Astrocyte (in vitro differentiated cells and primary cell): Measurements from ENCODE around the gene TMEM203. TPM values are rescaled to one million over a fixed set of nuclear protein-coding genes. Genes with fewer than 3 reads are reported as not detected.

Experiments used
- DNase-seq: peaks from one replicate; pipeline ENCODE4 v3.0.0-alpha.2; 2010; ENCODE audit warnings: low read depth
- FAIRE-seq: peaks from 2 replicates; lab custom pipeline; 2011; peaks lifted over from hg19 to GRCh38; lab: Jason Lieb, UNC
- H2AFZ ChIP-seq: 2 replicates; pipeline ENCODE4 v1.6.0; 2012; ENCODE audit warnings: low read depth, low read length, inconsistent platforms
- H3K27ac ChIP-seq: 2 replicates; pipeline ENCODE4 v1.5.1; 2011; ENCODE audit warnings: low read depth, low read length, inconsistent platforms
- H3K27me3 ChIP-seq: 2 replicates; pipeline ENCODE4 v1.6.0; 2011; ENCODE audit warnings: low read length, inconsistent platforms; ENCODE audit not compliant: insufficient read depth
- H3K36me3 ChIP-seq: 2 replicates; pipeline ENCODE4 v1.5.1; 2011; ENCODE audit warnings: low read length, inconsistent platforms; ENCODE audit not compliant: insufficient read depth
- H3K4me1 ChIP-seq: 2 replicates; pipeline ENCODE4 v1.5.1; 2011; ENCODE audit warnings: low read length, inconsistent platforms; ENCODE audit not compliant: insufficient read depth
- H3K4me2 ChIP-seq: 2 replicates; pipeline ENCODE4 v1.6.0; 2012; ENCODE audit warnings: low read length, inconsistent platforms
- H3K4me3 ChIP-seq: 2 replicates; pipeline ENCODE4 v1.5.1; 2011; ENCODE audit warnings: low read depth, mild to moderate bottlenecking, low read length, inconsistent platforms; ENCODE audit not compliant: insufficient read depth
- H3K79me2 ChIP-seq: 2 replicates; pipeline ENCODE4 v1.6.0; 2012; ENCODE audit warnings: mild to moderate bottlenecking, low read length, inconsistent platforms; ENCODE audit not compliant: insufficient read depth
- H3K9ac ChIP-seq: 2 replicates; pipeline ENCODE4 v1.6.0; 2012; ENCODE audit warnings: mild to moderate bottlenecking, low read length, inconsistent platforms
- H3K9me3 ChIP-seq: 2 replicates; pipeline ENCODE4 v1.5.1; 2012; ENCODE audit warnings: low read depth, mild to moderate bottlenecking, low read length, inconsistent platforms; ENCODE audit not compliant: insufficient read depth
- H4K20me1 ChIP-seq: 2 replicates; pipeline ENCODE4 v1.6.0; 2012; ENCODE audit warnings: low read length, inconsistent platforms; ENCODE audit not compliant: insufficient read depth
- H3K27ac Mint-ChIP-seq: one replicate; pipeline ENCODE4 v1.8.0; 2021; ENCODE audit warnings: mild to moderate bottlenecking, mixed read lengths; ENCODE audit not compliant: unreplicated experiment
- H3K27me3 Mint-ChIP-seq: one replicate; pipeline ENCODE4 v1.8.0; 2021; ENCODE audit warnings: low read depth, mixed read lengths; ENCODE audit not compliant: unreplicated experiment
- H3K36me3 Mint-ChIP-seq: one replicate; pipeline ENCODE4 v1.8.0; 2021; ENCODE audit warnings: low read depth, mixed read lengths; ENCODE audit not compliant: unreplicated experiment
- H3K4me1 Mint-ChIP-seq: one replicate; pipeline ENCODE4 v1.8.0; 2021; ENCODE audit warnings: low read depth, mixed read lengths; ENCODE audit not compliant: unreplicated experiment
- H3K4me3 Mint-ChIP-seq: one replicate; pipeline ENCODE4 v1.8.0; 2021; ENCODE audit warnings: mild to moderate bottlenecking, moderate library complexity, mixed read lengths; ENCODE audit not compliant: unreplicated experiment
- H3K9me3 Mint-ChIP-seq: one replicate; pipeline ENCODE4 v1.8.0; 2021; ENCODE audit warnings: mild to moderate bottlenecking, mixed read lengths; ENCODE audit not compliant: unreplicated experiment
- CTCF ChIP-seq: IDR thresholded peaks from 2 replicates; pipeline ENCODE4 v1.5.1; 2011; ENCODE audit warnings: low read depth, mild to moderate bottlenecking, inconsistent platforms, low read length, moderate library complexity; ENCODE audit not compliant: insufficient read depth
- EZH2 ChIP-seq: IDR thresholded peaks from 2 replicates; pipeline ENCODE4 v1.6.1; 2012; ENCODE audit warnings: mild to moderate bottlenecking, low read length, inconsistent platforms; ENCODE audit not compliant: insufficient read depth
- total RNA-seq: library from RNA; stranded (reverse); gene quantifications from 2 replicates; pipeline ENCODE4 v1.2.1, GENCODE V29; 2021

TMEM203 gene
- total RNA-seq, 1 donor from 2014 or later: 28.7 TPM

DNA sequence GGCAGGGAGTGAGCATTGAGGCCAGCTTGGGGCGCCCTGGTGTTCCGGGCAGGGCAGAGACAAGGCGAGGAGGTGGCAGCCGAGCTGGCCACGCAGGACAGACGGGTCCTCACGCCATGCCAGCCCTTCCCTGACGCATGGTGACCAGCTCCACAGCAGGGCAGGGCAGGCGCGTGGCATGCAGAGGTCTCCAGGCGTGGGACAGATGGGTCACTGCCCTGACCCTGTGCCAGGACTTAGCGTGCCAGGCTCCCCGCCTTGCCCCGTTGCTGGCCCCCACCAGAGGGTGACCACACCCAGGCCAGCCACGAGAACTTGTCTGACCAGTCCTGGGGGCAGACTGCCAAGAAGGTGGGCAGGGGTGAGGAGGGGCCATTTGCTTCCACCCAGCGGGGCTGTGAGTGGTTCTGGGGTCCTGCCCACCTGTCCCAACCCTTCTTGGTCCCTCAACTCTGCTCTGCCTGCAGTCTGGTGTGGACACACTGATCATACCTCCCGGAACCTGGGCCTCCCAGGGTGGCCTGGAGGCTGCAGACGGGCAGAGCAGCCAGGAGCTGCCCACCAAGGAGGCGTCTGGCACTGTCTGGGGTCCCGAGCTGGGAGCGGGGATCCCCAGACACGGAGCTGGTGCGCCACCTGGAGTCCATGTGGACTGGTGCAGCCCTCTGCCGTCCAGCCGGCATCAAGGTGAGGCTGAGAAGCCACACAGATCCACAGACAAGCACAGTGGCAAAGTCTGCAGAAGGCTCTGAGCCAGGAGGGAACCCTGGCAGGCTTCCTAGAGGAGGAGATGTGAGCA lies 21.8 kb upstream of the TMEM203 start, which contains the start of gene RNF224:
TSS of gene RNF224 (plus strand) at position 449 of the 799 bp plus-strand sequence. CDS start 834 bp downstream, outside the sequence.
- DNase-seq: peak; percentile 27
- no peak for FAIRE-seq
- Histone ChIP-seq H3K4me3 (no peak within 1 kb of the TSS), H3K36me3 (no peaks in the 10 kb centered on the region), H3K4me2 (peak within 1 kb of the TSS; percentile 35), H3K4me1 (peaks cover 22% of the 10 kb centered on the region), H3K9me3 (no peaks in the 10 kb centered on the region), H2AFZ (peak within 1 kb of the TSS; percentile 18), H3K27me3 (no peaks in the 10 kb centered on the region), H3K9ac (no peak within 1 kb of the TSS), H4K20me1 (no peaks in the 10 kb centered on the region), H3K27ac (no peak within 1 kb of the TSS), H3K79me2 (no peaks in the 10 kb centered on the region)
- H3K4me3 Mint-ChIP-seq: no peak within 1 kb of the TSS
- no peaks in the 10 kb centered on the region for H3K36me3 Mint-ChIP-seq
- H3K27ac Mint-ChIP-seq: peak within 1 kb of the TSS; percentile 77
- H3K27me3 Mint-ChIP-seq: no peaks in the 10 kb centered on the region
- H3K9me3 Mint-ChIP-seq: no peaks in the 10 kb centered on the region
- TF ChIP-seq CTCF (peak; percentile 61), EZH2 (no peak)
- peaks cover 4% of the 10 kb centered on the region for H3K4me1 Mint-ChIP-seq

GRCh38 chr9:137226338-137227053 lies 21.0 kb upstream of the TMEM203 start:
- TF ChIP-seq CTCF: no peak
- TF ChIP-seq EZH2: no peak
- Histone ChIP-seq H3K27me3 (no peaks in the 10 kb centered on the region), H3K4me1 (peaks cover 22% of the 10 kb centered on the region), H3K36me3 (no peaks in the 10 kb centered on the region), H3K27ac (no peak overlapping the region), H3K79me2 (no peaks in the 10 kb centered on the region), H3K9me3 (no peaks in the 10 kb centered on the region), H3K4me2 (no peak overlapping the region), H3K4me3 (no peak overlapping the region), H4K20me1 (no peaks in the 10 kb centered on the region), H3K9ac (no peak overlapping the region), H2AFZ (no peak overlapping the region)
- Mint-ChIP-seq H3K4me3 (no peak overlapping the region), H3K9me3 (no peaks in the 10 kb centered on the region), H3K27me3 (no peaks in the 10 kb centered on the region), H3K4me1 (peaks cover 4% of the 10 kb centered on the region), H3K27ac (no peak overlapping the region), H3K36me3 (no peaks in the 10 kb centered on the region)
- no peak for FAIRE-seq
- no peak for DNase-seq
